ENCODE results near the gene NOP58. TPM values are rescaled to one million over a fixed set of nuclear protein-coding genes. Genes with fewer than 3 reads are reported as not detected.

NOP58 gene
- polyA plus RNA-seq, 3 donors from 2014 or later = 42.6 to 54.7 (median 46.6) TPM

DNA sequence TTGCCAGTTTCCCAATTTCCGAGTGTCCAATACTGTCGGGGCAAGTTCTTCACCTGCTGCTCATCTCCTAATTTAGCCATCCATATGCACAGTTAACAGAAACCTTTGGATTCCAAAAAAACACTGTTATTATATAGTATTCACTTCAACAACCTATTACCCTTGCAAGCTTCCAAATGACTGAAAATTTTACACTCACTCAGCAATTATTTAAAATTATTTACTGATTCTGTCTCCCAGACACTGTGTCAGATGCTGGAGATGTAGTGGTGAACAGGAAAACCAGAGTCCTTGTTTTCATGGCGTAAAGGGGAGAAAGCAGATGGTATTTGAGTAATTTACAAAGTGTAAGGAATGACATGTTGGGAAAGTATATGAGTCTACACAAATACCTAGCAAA lies 56.9 kb downstream of the NOP58 start:
- Mint-ChIP-seq H3K4me1 (no peaks in the 10 kb centered on the region), H3K36me3 (peaks cover 17 to 25% (median 23%) of the 10 kb centered on the region in 3 donors), H3K27me3 (ENCODE audit: low read depth in 3 of 3) (peaks cover 0 to 4% (median 0%) of the 10 kb centered on the region in 3 donors), H3K9me3 (no peaks in the 10 kb centered on the region), H3K27ac (no peak overlapping the region), H3K4me3 (no peak overlapping the region)
- no peak for DNase-seq

DNA sequence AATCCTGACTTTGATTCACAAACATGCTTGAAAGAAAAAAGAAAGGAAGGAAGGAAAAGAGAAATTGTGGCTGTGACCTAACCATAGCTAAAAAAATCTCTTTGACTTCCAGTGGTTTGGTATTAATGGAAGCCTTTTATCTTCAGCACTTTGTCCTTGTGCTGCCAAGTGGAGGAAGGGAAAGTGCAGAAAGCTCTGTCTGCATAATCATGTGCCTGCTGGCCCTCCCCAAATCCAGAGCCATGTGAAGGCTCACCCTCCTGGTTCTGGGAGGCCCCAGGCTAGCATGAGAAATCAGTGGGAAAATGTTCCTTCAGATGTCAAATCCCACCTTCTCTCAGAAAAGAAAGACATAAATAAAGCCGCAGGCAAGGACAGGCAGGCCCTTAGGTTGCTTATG lies 62.3 kb downstream of the NOP58 start:
- H3K36me3 Mint-ChIP-seq = peaks cover 17 to 21% (median 19%) of the 10 kb centered on the region in 3 donors
- no peaks in the 10 kb centered on the region for H3K9me3 Mint-ChIP-seq
- H3K4me3 Mint-ChIP-seq = no peak overlapping the region
- H3K4me1 Mint-ChIP-seq = no peaks in the 10 kb centered on the region
- H3K27ac Mint-ChIP-seq = no peak overlapping the region
- DNase-seq = no peak
- peaks cover 0 to 1% (median 0%) of the 10 kb centered on the region in 3 donors for H3K27me3 Mint-ChIP-seq (ENCODE audit: low read depth in 3 of 3)

DNA sequence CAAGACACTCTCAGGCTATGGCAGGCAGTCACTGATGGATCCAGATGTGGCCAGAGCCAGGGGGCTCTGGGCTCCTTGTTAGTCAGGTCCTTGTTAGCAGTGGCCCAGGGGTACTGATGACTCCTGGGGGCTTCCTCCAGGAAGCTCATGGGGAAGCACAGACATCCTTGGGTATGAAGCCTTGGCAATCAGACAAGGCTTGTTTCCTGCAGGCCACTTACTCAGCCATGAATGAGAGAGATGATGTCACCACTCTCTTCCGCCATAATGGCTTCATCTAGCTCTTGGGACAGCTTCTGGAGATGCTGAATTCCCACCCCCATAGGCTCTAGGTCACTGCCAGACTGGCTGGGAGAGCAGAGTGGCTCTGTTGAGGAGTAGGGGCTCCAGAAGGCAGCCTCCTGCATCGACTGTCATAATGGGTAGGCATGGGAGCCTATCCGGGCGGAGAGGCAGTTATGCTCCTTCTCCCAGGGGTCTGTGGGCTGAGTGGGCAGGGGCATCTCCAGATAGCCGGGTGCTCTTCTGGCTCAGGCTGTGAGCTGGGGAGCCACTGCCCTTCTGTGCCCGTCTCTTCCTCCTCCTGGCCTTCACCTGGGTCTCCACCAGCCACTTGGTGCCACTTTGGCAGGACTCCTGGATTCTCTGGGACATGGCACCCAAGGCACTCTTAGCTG lies 70.4 kb downstream of the NOP58 start:
- Mint-ChIP-seq H3K36me3 (no peaks in the 10 kb centered on the region), H3K4me3 (no peak overlapping the region)

DNA sequence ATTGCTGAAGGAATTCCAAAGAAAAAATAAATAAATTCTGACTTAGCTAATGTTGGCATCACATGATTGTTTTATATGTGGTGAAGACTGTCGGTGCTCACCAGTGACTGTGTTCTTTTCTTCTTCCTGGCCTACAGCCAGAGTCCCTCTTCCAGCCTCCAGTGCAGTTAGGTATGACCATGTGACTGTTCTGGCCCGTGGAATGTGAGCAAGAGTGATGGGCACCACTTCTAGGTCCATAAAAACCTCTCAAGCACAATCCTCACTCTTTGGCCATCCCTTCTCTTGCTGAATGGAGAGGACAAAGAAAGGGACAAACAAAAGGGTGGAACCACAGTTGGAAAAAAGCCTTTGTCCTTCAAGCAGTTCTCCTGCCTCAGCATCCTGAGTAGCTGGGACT lies 71.6 kb downstream of the NOP58 start:
- Mint-ChIP-seq H3K4me3 (no peak overlapping the region), H3K27ac (no peak overlapping the region), H3K9me3 (no peaks in the 10 kb centered on the region), H3K27me3 (ENCODE audit: low read depth in 3 of 3) (peaks cover 0 to 2% (median 0%) of the 10 kb centered on the region in 3 donors), H3K4me1 (no peaks in the 10 kb centered on the region), H3K36me3 (no peaks in the 10 kb centered on the region)
- no peak for DNase-seq

More for the DNA sequence above, 70.4 kb downstream of the NOP58 start:
- DNase-seq = no peak
- H3K27me3 Mint-ChIP-seq (ENCODE audit: low read depth in 3 of 3) = peaks cover 0 to 2% (median 0%) of the 10 kb centered on the region in 3 donors
- H3K9me3 Mint-ChIP-seq = no peaks in the 10 kb centered on the region
- H3K27ac Mint-ChIP-seq = no peak overlapping the region
- no peaks in the 10 kb centered on the region for H3K4me1 Mint-ChIP-seq

DNA sequence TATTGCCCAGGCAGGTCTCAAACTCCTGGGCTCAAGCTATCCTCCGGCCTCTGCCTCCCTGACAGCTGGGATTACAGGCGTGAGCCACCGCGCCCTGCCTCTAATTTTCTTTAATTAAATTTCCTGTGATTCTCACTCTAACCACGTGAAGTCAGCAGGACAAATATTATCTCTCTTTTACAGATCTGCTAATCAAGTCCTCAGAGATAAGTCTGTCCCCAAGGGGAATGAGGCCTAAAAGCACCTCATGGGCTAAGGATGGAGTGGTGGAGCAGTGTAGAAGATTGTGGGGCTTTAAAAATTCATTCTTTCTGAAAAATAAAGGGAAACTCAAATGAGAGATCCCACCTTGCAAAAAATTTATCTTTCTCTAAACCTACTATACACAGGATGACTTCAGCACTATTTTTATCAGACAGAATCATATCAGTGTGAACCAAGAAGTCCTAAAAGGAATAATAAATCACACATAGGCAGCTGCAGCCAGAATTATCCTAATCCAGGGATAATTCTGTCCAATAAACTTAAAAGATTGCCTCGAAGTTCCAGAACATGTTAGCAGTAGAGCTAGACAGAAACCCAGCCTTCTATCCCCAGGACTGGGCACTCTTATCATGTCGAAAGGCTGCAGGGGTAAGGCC lies 72.3 kb downstream of the NOP58 start:
- Mint-ChIP-seq H3K27ac (no peak overlapping the region), H3K4me3 (no peak overlapping the region), H3K4me1 (no peaks in the 10 kb centered on the region), H3K27me3 (ENCODE audit: low read depth in 3 of 3) (peaks cover 0 to 2% (median 0%) of the 10 kb centered on the region in 3 donors), H3K9me3 (no peaks in the 10 kb centered on the region), H3K36me3 (no peaks in the 10 kb centered on the region)
- DNase-seq = no peak

DNA sequence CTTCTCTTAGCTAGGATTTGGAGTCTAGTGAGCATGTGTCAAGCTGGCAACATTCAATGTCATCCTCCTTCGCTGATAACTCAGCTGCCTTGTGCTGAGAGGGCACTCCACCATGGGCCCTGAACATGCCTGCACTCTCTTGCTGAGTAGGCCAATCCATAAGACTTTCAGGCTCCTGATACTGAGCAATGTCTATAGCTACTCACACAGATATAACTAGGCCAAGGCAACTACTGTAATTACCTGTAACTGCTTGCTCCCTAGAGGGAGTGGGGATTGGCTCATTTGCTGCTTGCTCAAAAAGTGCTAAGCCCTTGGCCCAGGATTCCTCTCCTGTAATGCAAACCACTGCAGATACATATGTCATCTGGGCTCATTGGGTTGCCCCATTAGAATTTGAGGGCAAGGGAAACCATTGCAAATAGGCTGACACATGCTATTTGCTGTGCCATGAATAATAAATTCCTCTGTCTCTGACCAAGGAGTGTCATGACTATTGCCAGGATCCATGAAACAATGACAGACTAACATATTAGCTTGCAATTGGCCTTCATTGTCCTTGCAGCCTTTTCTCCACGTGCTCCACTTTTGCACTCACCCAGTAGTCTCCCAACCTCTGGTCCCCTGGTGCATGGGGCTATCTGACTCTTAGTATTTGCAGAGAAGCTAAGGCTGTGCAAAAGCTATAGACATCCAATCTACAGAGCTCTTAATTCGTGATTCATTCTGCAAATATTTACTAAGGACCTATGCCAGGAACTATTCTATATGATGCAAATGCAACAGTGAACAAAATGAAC lies 73.7 kb downstream of the NOP58 start:
- Mint-ChIP-seq H3K4me3 (no peak overlapping the region), H3K27me3 (ENCODE audit: low read depth in 3 of 3) (peaks cover 0 to 2% (median 0%) of the 10 kb centered on the region in 3 donors), H3K4me1 (no peaks in the 10 kb centered on the region), H3K9me3 (no peaks in the 10 kb centered on the region), H3K36me3 (peaks cover 0 to 3% (median 0%) of the 10 kb centered on the region in 3 donors), H3K27ac (no peak overlapping the region)
- DNase-seq = no peak

DNA sequence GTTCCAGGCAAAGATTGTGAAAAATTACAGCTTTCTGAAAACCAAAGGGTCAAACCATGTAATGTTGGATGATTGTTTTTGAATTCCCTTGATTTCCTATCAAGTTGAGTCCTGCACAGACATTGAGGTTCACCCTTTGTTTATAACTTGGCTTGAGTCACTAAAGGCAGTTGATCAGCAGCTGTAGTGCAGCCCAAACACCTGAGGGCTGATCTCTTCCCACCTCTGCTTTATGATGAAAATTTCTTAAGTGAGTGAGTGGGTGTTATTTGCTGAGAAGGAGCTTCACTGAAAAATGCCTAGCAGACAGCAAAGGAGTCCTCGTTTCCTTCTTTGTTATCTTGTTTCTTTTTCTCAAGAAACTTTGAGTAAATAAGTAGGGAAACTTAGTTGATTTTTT lies 78.6 kb downstream of the NOP58 start:
- peaks cover 0 to 3% (median 0%) of the 10 kb centered on the region in 3 donors for H3K36me3 Mint-ChIP-seq
- H3K9me3 Mint-ChIP-seq = no peaks in the 10 kb centered on the region
- no peak overlapping the region for H3K27ac Mint-ChIP-seq
- no peak overlapping the region for H3K4me3 Mint-ChIP-seq
- no peak for DNase-seq
- H3K4me1 Mint-ChIP-seq = no peaks in the 10 kb centered on the region
- peaks cover 0 to 2% (median 0%) of the 10 kb centered on the region in 3 donors for H3K27me3 Mint-ChIP-seq (ENCODE audit: low read depth in 3 of 3)

DNA sequence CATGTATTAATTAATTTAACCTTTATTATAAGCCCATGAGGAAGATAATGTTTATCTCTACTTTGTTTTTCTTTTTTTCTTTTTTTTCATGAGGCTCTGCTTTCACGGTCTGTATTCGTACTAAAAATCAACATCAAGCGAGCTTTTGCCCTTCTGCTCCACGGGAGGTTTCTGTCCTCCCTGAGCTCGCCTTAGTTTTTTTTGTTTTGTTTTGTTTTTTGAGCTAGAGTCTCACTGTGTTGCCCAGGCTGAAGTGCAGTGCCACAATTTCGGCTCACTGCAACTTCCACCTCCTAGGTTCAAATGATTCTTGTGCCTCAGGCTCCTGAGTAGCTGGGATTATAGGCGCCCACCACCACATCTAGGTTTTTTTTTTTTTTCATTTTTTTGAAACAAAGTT lies 80.6 kb downstream of the NOP58 start:
- H3K9me3 Mint-ChIP-seq = no peaks in the 10 kb centered on the region
- peaks cover 0 to under 1% (median 0%) of the 10 kb centered on the region in 3 donors for H3K27me3 Mint-ChIP-seq (ENCODE audit: low read depth in 3 of 3)
- no peaks in the 10 kb centered on the region for H3K4me1 Mint-ChIP-seq
- peaks cover 0 to 3% (median 0%) of the 10 kb centered on the region in 3 donors for H3K36me3 Mint-ChIP-seq
- H3K4me3 Mint-ChIP-seq = no peak overlapping the region
- no peak overlapping the region for H3K27ac Mint-ChIP-seq
- DNase-seq = no peak

Other genes with a start within 250 kb of the NOP58 start
- under 1 TPM in 1 of 3 donors, not detected in 2; 0.31 TPM for gene FZD7, start 231.9 kb upstream of the NOP58 start, polyA plus RNA-seq
- gene KIAA2012, start 192.5 kb upstream of the NOP58 start, polyA plus RNA-seq = not detected
- gene SUMO1, start 27.2 kb upstream of the NOP58 start, polyA plus RNA-seq = 100 to 1,000 TPM; 165 to 253 (median 188) TPM
- gene BMPR2, start 110.6 kb downstream of the NOP58 start, polyA plus RNA-seq = 1 to 10 TPM; 1.4 to 5.4 (median 2.8) TPM